Activated naive CD8-positive, alpha-beta T cell treated with anti-CD3 and anti-CD28 coated beads, Interleukin-2, amount 50 U/mL, for 24 hours (primary cell): Measurements from ENCODE around the gene IRAK3.
"Not testable (repeated sequence)": the region's sequence is repeated elsewhere in the genome, so short reads cannot be mapped to it uniquely, and the experiment has no call there.

ENCODE experiments used
- ATAC-seq: fragments of 150-1000 bp; cut with Tn5 transposase; one replicate; pipeline ENCODE4 v1.10.0; 2021
- DNase-seq: peaks from one replicate; pipeline ENCODE4 v3.0.0; 2021
- H3K27ac Mint-ChIP-seq: one replicate; pipeline ENCODE4 v1.8.0; 2021; ENCODE audit warnings: mild to moderate bottlenecking, mixed read lengths
- H3K27me3 Mint-ChIP-seq: one replicate; pipeline ENCODE4 v1.8.0; 2021; ENCODE audit warnings: mixed read lengths
- H3K36me3 Mint-ChIP-seq: one replicate; pipeline ENCODE4 v1.8.0; 2021; ENCODE audit warnings: low read depth, mixed read lengths
- H3K4me1 Mint-ChIP-seq: one replicate; pipeline ENCODE4 v1.8.0; 2021; ENCODE audit warnings: mixed read lengths
- H3K4me3 Mint-ChIP-seq: one replicate; pipeline ENCODE4 v1.8.0; 2021; ENCODE audit warnings: mild to moderate bottlenecking, moderate library complexity, mixed read lengths
- H3K9me3 Mint-ChIP-seq: one replicate; pipeline ENCODE4 v1.8.0; 2021; ENCODE audit warnings: mixed read lengths

Gene IRAK3

DNA sequence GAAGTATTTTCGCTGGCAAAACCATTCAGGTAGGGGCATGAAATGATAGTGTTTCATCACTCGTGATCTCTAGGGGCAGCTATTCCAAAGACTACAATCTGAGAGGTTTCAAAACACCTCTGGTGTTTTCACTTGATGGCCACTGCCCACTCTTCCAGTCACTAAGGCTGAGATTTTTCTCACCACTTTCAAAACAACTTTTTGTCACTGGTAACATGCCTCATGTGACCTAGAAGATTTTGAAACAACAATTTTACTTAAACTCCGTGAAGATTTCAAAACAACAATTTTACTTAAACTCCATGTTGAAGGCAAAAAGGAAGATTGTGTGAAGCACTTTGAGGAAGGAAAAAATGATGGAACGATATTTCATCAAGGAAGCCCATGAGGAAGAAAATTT, 1.2 kb upstream of the IRAK3 start:
- peaks cover 64% of the 10 kb centered on the region for H3K27me3 Mint-ChIP-seq

GRCh38 chr12:66189486-66189843, 451 bp downstream of the IRAK3 start:
- no peak for ATAC-seq
- Mint-ChIP-seq H3K9me3 (peaks cover 5% of the 10 kb centered on the region), H3K27me3 (peaks cover 65% of the 10 kb centered on the region), H3K27ac (no peak overlapping the region), H3K4me3 (peak overlapping the region; percentile 62), H3K4me1 (peaks cover 13% of the 10 kb centered on the region), H3K36me3 (peaks cover 4% of the 10 kb centered on the region)
- no peak for DNase-seq

More for the DNA sequence above, 1.2 kb upstream of the IRAK3 start:
- ATAC-seq (no peak), DNase-seq (no peak)
- Mint-ChIP-seq H3K4me1 (peaks cover 13% of the 10 kb centered on the region), H3K9me3 (peaks cover 7% of the 10 kb centered on the region), H3K36me3 (peaks cover 4% of the 10 kb centered on the region), H3K4me3 (no peak overlapping the region), H3K27ac (no peak overlapping the region)

- no peak overlapping the region for H3K27ac Mint-ChIP-seq
- DNase-seq (no peak), ATAC-seq (no peak)
- peaks cover 4% of the 10 kb centered on the region for H3K36me3 Mint-ChIP-seq
- peaks cover under 1% of the 10 kb centered on the region for H3K9me3 Mint-ChIP-seq
- H3K4me3 Mint-ChIP-seq: peak overlapping the region; percentile 62
- H3K4me1 Mint-ChIP-seq: peaks cover 13% of the 10 kb centered on the region
- H3K27me3 Mint-ChIP-seq: peaks cover 62% of the 10 kb centered on the region
Observed at GRCh38 chr12:66189889-66190288, 875 bp downstream of the IRAK3 start.

DNA sequence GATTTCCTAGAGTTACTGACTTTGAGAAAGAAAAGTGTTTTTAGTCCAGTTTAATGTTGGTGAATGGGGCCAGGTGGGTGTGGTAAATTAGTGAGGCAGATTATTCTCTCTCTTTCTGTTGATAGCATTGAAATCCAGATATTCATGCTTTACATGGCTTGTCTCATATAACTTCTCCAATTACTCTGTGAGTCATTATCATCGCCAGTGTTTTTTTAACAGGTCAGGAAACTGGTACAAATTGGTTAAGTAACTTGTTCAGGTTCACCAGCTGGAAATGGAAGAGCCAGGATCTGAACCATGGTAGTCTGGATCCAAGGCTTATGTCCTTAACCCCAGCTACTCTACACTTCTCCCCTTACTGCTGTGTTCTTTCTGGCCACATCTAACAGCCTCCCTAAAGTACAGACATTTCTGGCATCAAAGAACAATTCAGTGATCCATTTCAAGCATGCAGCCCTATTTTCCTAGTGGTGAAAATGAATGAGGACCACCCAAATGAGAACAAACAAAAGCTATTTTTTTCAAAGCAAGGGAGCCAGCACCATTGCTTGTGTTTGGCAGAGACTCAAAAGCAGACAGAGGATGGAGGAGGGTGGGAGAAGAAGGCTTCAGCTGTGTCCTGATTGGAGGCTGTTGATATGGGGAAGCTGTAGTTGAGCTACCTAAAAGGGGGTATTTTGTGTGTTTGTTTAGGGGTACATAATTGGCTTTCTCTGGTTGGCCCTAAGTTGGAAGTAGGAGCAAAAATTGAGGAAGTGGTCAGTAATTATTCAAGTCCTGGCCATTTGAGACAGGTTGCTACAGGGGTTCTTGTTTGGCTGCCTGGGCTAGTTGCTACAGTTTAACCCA, 1.7 kb downstream of the IRAK3 start:
- Mint-ChIP-seq H3K36me3 (peaks cover 4% of the 10 kb centered on the region), H3K27me3 (peaks cover 67% of the 10 kb centered on the region)

GRCh38 chr12:66191547-66192126, 2.6 kb downstream of the IRAK3 start:
- Mint-ChIP-seq H3K9me3 (no peaks in the 10 kb centered on the region), H3K4me1 (peaks cover 19% of the 10 kb centered on the region), H3K4me3 (no peak overlapping the region), H3K27ac (no peak overlapping the region), H3K36me3 (peaks cover 4% of the 10 kb centered on the region), H3K27me3 (peaks cover 63% of the 10 kb centered on the region)
- ATAC-seq (no peak), DNase-seq (no peak)

More for the DNA sequence above, 1.7 kb downstream of the IRAK3 start:
- H3K4me3 Mint-ChIP-seq: peak overlapping the region; percentile 6
- no peak overlapping the region for H3K27ac Mint-ChIP-seq
- no peak for DNase-seq
- no peak for ATAC-seq
- H3K9me3 Mint-ChIP-seq: no peaks in the 10 kb centered on the region
- H3K4me1 Mint-ChIP-seq: peaks cover 13% of the 10 kb centered on the region

DNA sequence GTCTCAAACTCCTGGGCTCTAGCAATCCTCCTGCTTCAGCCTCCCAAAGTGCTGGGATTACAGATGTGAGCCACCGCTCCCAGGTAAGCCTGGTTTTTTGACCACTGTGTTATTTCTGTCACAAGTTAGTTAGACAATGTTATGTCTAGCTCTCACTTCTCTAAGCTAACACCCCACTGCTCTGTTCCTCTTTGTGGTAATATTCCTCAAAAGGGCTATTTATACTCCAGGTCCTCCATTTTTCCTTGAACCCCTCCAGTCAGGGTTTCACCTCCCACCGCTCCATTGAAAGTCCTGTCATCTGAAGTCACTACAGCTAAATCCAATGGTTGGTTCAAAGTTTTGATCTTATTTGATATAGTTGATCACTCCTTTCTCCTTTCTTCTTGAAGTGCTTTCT, 5.1 kb downstream of the IRAK3 start:
- peaks cover 52% of the 10 kb centered on the region for H3K27me3 Mint-ChIP-seq
- no peak for DNase-seq
- H3K36me3 Mint-ChIP-seq: no peaks in the 10 kb centered on the region
- H3K4me3 Mint-ChIP-seq: no peak overlapping the region
- no peak overlapping the region for H3K27ac Mint-ChIP-seq
- ATAC-seq: no peak
- H3K4me1 Mint-ChIP-seq: peaks cover 20% of the 10 kb centered on the region
- H3K9me3 Mint-ChIP-seq: no peaks in the 10 kb centered on the region

DNA sequence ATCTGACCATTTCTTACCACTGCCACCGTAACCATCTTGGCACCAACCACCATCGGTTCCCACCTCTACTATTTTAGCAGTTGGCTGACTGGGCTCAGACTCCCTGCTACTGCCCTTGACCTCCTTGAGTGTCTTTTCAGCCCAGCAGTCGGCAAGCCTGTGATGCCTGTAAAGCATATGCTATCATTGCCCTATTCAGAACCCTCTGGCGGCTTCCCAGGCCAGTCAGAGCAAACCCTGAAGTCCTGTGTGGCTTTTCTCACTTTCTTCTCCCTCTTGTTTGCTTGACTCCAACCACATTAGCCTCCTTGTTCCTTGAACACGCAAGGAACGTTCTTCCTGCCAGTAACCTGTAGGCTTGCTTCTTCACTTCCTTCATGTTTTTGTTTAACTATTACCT, 6.2 kb downstream of the IRAK3 start:
- H3K27me3 Mint-ChIP-seq: peaks cover 44% of the 10 kb centered on the region
- peaks cover 5% of the 10 kb centered on the region for H3K9me3 Mint-ChIP-seq
- no peak overlapping the region for H3K4me3 Mint-ChIP-seq
- no peak overlapping the region for H3K27ac Mint-ChIP-seq
- ATAC-seq (no peak), DNase-seq (no peak)
- no peaks in the 10 kb centered on the region for H3K36me3 Mint-ChIP-seq
- H3K4me1 Mint-ChIP-seq: peaks cover 16% of the 10 kb centered on the region

- peaks cover 30% of the 10 kb centered on the region for H3K27me3 Mint-ChIP-seq
- peaks cover 10% of the 10 kb centered on the region for H3K9me3 Mint-ChIP-seq
- H3K36me3 Mint-ChIP-seq: no peaks in the 10 kb centered on the region
- no peak for DNase-seq
- H3K4me3 Mint-ChIP-seq: no peak overlapping the region
- peaks cover 13% of the 10 kb centered on the region for H3K4me1 Mint-ChIP-seq
- no peak overlapping the region for H3K27ac Mint-ChIP-seq
- ATAC-seq: peak; percentile 36
Observed at GRCh38 chr12:66196806-66197205, 7.8 kb downstream of the IRAK3 start.

DNA sequence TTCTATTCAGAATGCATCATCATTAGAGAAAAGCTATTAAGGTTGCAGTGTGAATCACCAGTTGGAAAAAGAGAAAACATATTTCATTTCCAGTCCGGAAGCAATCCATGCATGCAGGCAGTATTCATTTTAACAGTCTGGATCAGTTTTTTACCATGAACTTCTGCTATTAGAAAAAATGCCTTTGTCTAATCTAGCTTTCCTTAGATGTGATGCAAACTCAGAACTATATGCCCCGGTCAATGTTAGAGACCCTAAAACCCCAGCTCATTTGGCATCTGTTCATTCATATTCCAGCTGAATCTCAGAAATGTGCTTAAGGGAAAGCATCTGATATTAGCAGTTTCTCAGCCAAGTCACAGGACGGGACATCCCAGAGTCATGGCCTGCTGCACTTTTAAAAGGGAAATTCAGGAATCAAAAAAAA, 8.5 kb downstream of the IRAK3 start:
- H3K36me3 Mint-ChIP-seq: no peaks in the 10 kb centered on the region
- ATAC-seq: no peak
- peaks cover 30% of the 10 kb centered on the region for H3K27me3 Mint-ChIP-seq
- no peak for DNase-seq
- H3K4me3 Mint-ChIP-seq: no peak overlapping the region
- no peak overlapping the region for H3K27ac Mint-ChIP-seq
- peaks cover 13% of the 10 kb centered on the region for H3K4me1 Mint-ChIP-seq
- H3K9me3 Mint-ChIP-seq: peaks cover 10% of the 10 kb centered on the region

DNA sequence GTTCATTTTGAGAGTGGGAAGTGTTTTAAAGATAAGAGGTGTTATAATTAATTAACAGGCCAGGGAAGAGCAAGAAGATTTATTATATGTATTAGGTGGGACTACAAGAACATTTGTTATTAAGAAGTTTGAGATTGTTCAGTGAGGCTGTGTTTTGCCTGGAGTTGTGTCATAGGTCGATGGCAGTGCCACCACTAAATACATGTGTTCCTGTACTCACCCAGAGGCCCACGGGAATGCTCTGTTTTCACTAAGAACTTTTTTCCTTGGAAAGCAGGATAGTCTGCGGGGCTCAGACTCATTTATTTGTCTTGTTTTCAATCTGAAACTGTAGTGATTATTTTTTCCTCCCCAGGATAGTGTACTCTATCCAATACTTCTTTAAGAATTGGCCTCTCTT, 10.1 kb downstream of the IRAK3 start:
- Mint-ChIP-seq H3K9me3 (peaks cover 10% of the 10 kb centered on the region), H3K4me1 (peaks cover 24% of the 10 kb centered on the region), H3K4me3 (no peak overlapping the region), H3K27ac (no peak overlapping the region), H3K36me3 (no peaks in the 10 kb centered on the region), H3K27me3 (peaks cover 21% of the 10 kb centered on the region)
- ATAC-seq: no peak
- no peak for DNase-seq

- Mint-ChIP-seq H3K4me3 (no peak overlapping the region), H3K27ac (no peak overlapping the region), H3K4me1 (peaks cover 31% of the 10 kb centered on the region), H3K9me3 (peaks cover 10% of the 10 kb centered on the region), H3K36me3 (no peaks in the 10 kb centered on the region), H3K27me3 (peaks cover 15% of the 10 kb centered on the region)
- no peak for DNase-seq
- ATAC-seq: no peak
Observed at GRCh38 chr12:66199831-66200509, 11.0 kb downstream of the IRAK3 start.

DNA sequence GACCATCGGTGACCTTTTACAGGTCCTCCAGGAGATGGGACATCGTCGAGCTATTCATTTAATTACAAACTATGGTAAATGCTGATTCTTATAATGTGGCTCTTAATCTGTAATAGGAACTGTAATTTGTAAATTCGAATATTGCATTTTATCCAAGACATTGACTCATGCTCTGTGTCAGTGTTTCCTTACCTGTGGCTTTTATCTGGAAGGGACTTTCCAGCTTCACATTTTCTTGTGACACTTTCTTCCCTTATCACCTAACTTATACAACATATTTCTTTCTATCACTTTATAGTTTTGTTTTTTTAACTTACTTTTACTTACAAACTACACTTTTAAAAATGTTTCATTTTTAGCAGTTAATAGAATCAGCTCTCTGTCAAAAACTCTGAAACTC, 14.8 kb downstream of the IRAK3 start:
- ATAC-seq (peak; percentile 77), DNase-seq (no peak)
- peaks cover 15% of the 10 kb centered on the region for H3K27me3 Mint-ChIP-seq
- H3K27ac Mint-ChIP-seq: peak overlapping the region; percentile 24
- H3K36me3 Mint-ChIP-seq: no peaks in the 10 kb centered on the region
- peaks cover 10% of the 10 kb centered on the region for H3K9me3 Mint-ChIP-seq
- peaks cover 18% of the 10 kb centered on the region for H3K4me1 Mint-ChIP-seq
- no peak overlapping the region for H3K4me3 Mint-ChIP-seq

- no peaks in the 10 kb centered on the region for H3K36me3 Mint-ChIP-seq
- H3K27ac Mint-ChIP-seq: no peak overlapping the region
- peaks cover 18% of the 10 kb centered on the region for H3K4me1 Mint-ChIP-seq
- ATAC-seq: no peak
- no peak for DNase-seq
- H3K4me3 Mint-ChIP-seq: no peak overlapping the region
- H3K27me3 Mint-ChIP-seq: peaks cover 22% of the 10 kb centered on the region
- H3K9me3 Mint-ChIP-seq: no peaks in the 10 kb centered on the region
Observed at GRCh38 chr12:66206141-66206540, 17.1 kb downstream of the IRAK3 start.

DNA sequence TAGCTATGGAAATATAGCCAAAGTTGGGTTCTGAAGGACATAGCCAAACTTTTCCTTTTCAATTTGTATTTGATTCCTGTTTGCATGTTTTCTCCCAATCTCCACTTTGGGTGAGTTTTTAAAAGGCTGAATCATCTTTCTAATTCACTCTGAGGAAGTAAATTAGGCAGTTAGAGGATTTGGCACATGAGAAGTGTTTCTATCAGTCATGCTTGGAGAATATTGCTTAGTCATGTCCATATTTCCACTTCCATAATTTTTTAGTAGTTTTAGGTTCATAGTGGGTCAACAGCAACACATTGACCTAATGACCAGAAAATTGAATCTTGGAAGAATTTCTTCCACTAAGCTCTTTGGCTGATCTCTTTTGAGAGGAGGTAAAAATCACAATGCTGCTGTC, 21.8 kb downstream of the IRAK3 start:
- Mint-ChIP-seq H3K27me3 (peaks cover 28% of the 10 kb centered on the region), H3K36me3 (no peaks in the 10 kb centered on the region), H3K4me1 (peaks cover 7% of the 10 kb centered on the region), H3K9me3 (no peaks in the 10 kb centered on the region), H3K4me3 (no peak overlapping the region), H3K27ac (no peak overlapping the region)
- no peak for ATAC-seq
- no peak for DNase-seq

GRCh38 chr12:66211573-66211972, 22.6 kb downstream of the IRAK3 start:
- H3K27ac Mint-ChIP-seq, DNase-seq, ATAC-seq, H3K9me3 Mint-ChIP-seq, H3K36me3 Mint-ChIP-seq, H3K4me3 Mint-ChIP-seq, H3K4me1 Mint-ChIP-seq: not testable (repeated sequence)
- H3K27me3 Mint-ChIP-seq: peaks cover 23% of the 10 kb centered on the region
